B cell (primary cell): Measurements from ENCODE around the gene MMAB. TPM values are rescaled to one million over a fixed set of nuclear protein-coding genes. Genes with fewer than 3 reads are reported as not detected.

ENCODE experiments used
- ATAC-seq: fragments of 200-7000 bp; cut with Tn5 transposase; one replicate; pipeline ENCODE4 v1.10.0; 2021; ENCODE audit warnings: low read depth, mild to moderate bottlenecking, moderate number of reproducible peaks, moderate library complexity
- CTCF ChIA-PET: fragments of 350-600 bp; sonication (Branson Sonifier 250); formaldehyde crosslinking; loops from one replicate; lab custom pipeline; 2021; ENCODE audit warnings: antibody characterized with exemption, inconsistent platforms; lab: Charles Lee
- POLR2A ChIA-PET: fragments of 350-600 bp; sonication (Branson Sonifier 250); formaldehyde crosslinking; loops from one replicate; lab custom pipeline; 2021; ENCODE audit warnings: antibody characterized with exemption; lab: Charles Lee
- DNase-seq: peaks from one replicate; pipeline ENCODE4 v3.0.0; 2013
- H2AFZ ChIP-seq: 2 replicates; pipeline ENCODE4 v1.6.1; 2012; ENCODE audit warnings: mild to moderate bottlenecking, low read depth, low read length; ENCODE audit not compliant: insufficient read depth, poor library complexity, severe bottlenecking
- H3K27ac ChIP-seq, 2 donors: 1 replicate in 1 of 2; 2 replicates in 1 of 2; pipeline ENCODE4 v1.5.1; 2012 to 2013; ENCODE audit warnings: low read length in 2 of 2, mild to moderate bottlenecking in 2 of 2, moderate library complexity in 1 of 2
- H3K27me3 ChIP-seq, 4 experiments: fragments of 200-600 bp in 1 of 4; sonication (generic) in 1 of 4; replicated peaks in 1 of 4; 1 replicate in 2 of 4; 2 replicates in 2 of 4; pipeline versions ENCODE4 v1.6.1 to v1.7.0; 2013 to 2016; ENCODE audit warnings: low read length in 3 of 4, mild to moderate bottlenecking in 2 of 4, mixed read lengths in 1 of 4, moderate library complexity in 1 of 4; ENCODE audit not compliant: insufficient read depth in 4 of 4, control insufficient read depth in 3 of 4; ENCODE audit errors: control extremely low read depth in 1 of 4
- H3K36me3 ChIP-seq, 2 experiments: replicated peaks in 1 of 2; 1 replicate in 1 of 2; 2 replicates in 1 of 2; pipeline versions ENCODE4 v1.6.1 to v1.7.1; 2013; ENCODE audit warnings: low read length in 1 of 2; ENCODE audit not compliant: insufficient read depth in 2 of 2, control insufficient read depth in 1 of 2; ENCODE audit errors: control extremely low read depth in 1 of 2, extremely low read depth in 1 of 2
- H3K4me1 ChIP-seq, 2 donors: fragments of 200-600 bp in 1 of 2; sonication (generic) in 1 of 2; 1 replicate in 1 of 2; 2 replicates in 1 of 2; pipeline versions ENCODE4 v1.5.1 to v1.6.1; 2013 to 2017; ENCODE audit warnings: low read length in 2 of 2; ENCODE audit not compliant: control insufficient read depth in 2 of 2, insufficient read depth in 2 of 2
- H3K4me2 ChIP-seq: replicated peaks from 2 replicates; pipeline ENCODE3; 2012; ENCODE audit warnings: mild to moderate bottlenecking, low read depth, low read length; ENCODE audit not compliant: poor library complexity, severe bottlenecking
- H3K4me3 ChIP-seq, 5 experiments: fragments of 200-600 bp in 1 of 5; sonication (generic) in 1 of 5; 1 replicate in 3 of 5; 2 replicates in 2 of 5; pipeline versions ENCODE4 v1.5.1 to v1.7.0; 2011 to 2016; ENCODE audit warnings: low read length in 4 of 5, mild to moderate bottlenecking in 4 of 5, low read depth in 2 of 5, control low read depth in 1 of 5, moderate library complexity in 1 of 5; ENCODE audit not compliant: insufficient read depth in 1 of 5; ENCODE audit errors: control extremely low read depth in 1 of 5, extremely low read depth in 1 of 5
- H3K79me2 ChIP-seq: fragments of 200-600 bp; sonication (generic); one replicate; pipeline ENCODE4 v1.6.0; 2016; ENCODE audit warnings: low read length; ENCODE audit not compliant: control insufficient read depth, insufficient read depth
- H3K9ac ChIP-seq: fragments of 200-600 bp; sonication (generic); 2 replicates; pipeline ENCODE4 v1.6.1; 2017; ENCODE audit warnings: mild to moderate bottlenecking, low read length, moderate library complexity
- H3K9me3 ChIP-seq, 3 donors: one replicate each; pipeline versions ENCODE4 v1.6.1 to v1.7.1; 2013; ENCODE audit warnings: low read length in 2 of 3; ENCODE audit not compliant: control insufficient read depth in 2 of 3, insufficient read depth in 1 of 3; ENCODE audit errors: control extremely low read depth in 1 of 3
- H4K20me1 ChIP-seq: 2 replicates; pipeline ENCODE4 v1.6.0; 2012; ENCODE audit warnings: mild to moderate bottlenecking, low read length; ENCODE audit not compliant: insufficient read depth, control insufficient read depth, poor library complexity, severe bottlenecking
- H3K27ac Mint-ChIP-seq: one replicate; pipeline ENCODE4 v1.8.0; 2021; ENCODE audit warnings: mixed read lengths
- H3K27me3 Mint-ChIP-seq: one replicate; pipeline ENCODE4 v1.8.0; 2021; ENCODE audit warnings: mixed read lengths
- H3K4me1 Mint-ChIP-seq: one replicate; pipeline ENCODE4 v1.8.0; 2021; ENCODE audit warnings: mixed read lengths
- H3K4me3 Mint-ChIP-seq: one replicate; pipeline ENCODE4 v1.8.0; 2021; ENCODE audit warnings: mixed read lengths
- H3K9me3 Mint-ChIP-seq: one replicate; pipeline ENCODE4 v1.8.0; 2022; ENCODE audit warnings: mixed read lengths; ENCODE audit not compliant: insufficient read depth
- EZH2 ChIP-seq: IDR thresholded peaks from 2 replicates; pipeline ENCODE4 v1.6.1; 2012; ENCODE audit warnings: borderline replicate concordance, low read depth, mild to moderate bottlenecking, moderate library complexity, low read length; ENCODE audit not compliant: insufficient read depth, poor library complexity, severe bottlenecking
- WGBS: methylation state at CpG from one replicate; pipeline ENCODE4 v1.1.5; 2013; ENCODE audit warnings: missing lambda C conversion rate; ENCODE audit not compliant: insufficient coverage; 5-methylcytosine and 5-hydroxymethylcytosine counted together
- intact Hi-C: fragments of 100-400 bp; cut with micrococcal nuclease; formaldehyde crosslinking; loops from one replicate; pipeline ENCODE4 v1.10.0; 2022
- polyA plus RNA-seq: library from polyadenylated mRNA; depleted of rRNA; stranded (reverse); fragments of >200 nt; gene quantifications from 2 replicates; pipeline ENCODE4 v1.2.3, GENCODE V29; 2012
- total RNA-seq, 2 donors: library from RNA; stranded (reverse); fragments of 120-200 nt in 1 of 2; gene quantifications; 1 replicate in 1 of 2; 2 replicates in 1 of 2; pipeline versions ENCODE4 v1.2.3 to v1.2.4, GENCODE V29; 2013 to 2022
- TF ChIP-seq, protein P1 (sequence below): fragments of 200-600 bp; IDR thresholded peaks from one replicate; pipeline ENCODE4 v1.8.0; 2022; ENCODE audit warnings: antibody characterized with exemption, mild to moderate bottlenecking

The MMAB gene
- total and polyA plus RNA-seq, 2 donors (not counting 1 experiment from before 2014, with no cell fraction given), result 15.0 to 20.5 TPM

DNA sequence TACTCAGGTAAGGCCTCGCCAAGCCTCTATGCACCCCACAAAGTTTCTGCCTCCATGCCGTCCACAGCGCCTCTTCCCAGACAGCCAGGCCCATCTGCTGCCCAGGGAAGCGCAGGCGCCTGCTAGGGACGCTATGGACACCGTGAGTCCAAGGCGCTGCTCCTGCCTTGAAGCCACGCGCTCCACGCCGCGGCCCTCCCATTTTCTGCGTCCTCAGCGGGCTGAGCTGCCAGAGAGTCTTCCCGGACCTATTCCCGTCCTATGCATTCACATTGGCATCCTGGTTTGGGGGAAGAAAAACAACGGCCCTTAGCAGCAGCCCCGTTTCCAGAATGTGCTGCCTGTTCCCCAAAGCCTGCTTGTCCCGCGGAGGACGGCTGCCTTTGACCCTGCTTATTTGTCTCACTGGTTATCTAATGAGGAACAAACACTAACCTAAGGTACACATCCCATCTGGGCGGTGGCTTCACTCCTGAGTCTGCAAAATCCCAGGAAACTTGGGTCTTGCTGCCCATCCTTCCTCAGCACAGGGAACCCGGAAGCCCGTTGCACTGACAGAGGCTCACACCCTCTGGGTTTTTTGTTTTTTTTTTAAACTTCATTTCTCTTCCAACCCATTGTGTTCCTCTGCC is 38.0 kb downstream of the MMAB start:
- no peak overlapping the region for H3K27ac Mint-ChIP-seq

DNA sequence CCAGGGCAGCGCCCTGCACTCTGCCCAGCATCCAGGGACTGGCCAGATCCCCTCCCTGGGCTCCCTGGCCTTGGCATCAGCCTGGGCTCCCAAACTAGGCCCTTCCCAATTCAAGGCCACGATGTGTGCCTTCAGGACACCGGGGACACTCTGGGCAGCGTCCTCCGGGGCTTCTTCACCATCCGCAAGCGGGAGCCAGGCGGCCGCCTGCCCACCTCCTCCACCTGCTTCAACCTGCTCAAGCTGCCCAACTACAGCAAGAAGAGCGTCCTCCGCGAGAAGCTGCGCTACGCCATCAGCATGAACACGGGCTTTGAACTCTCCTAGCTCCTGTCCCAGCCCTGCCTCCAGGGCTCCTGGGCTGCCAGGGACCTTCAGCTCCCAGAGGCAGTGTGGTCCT is 38.8 kb downstream of the MMAB start:
- no peak overlapping the region for H3K4me3 Mint-ChIP-seq
- no peak overlapping the region for H3K4me2 ChIP-seq
- no peak overlapping the region for H3K27ac ChIP-seq
- H3K27me3 Mint-ChIP-seq, result no peaks in the 10 kb centered on the region
- H3K27me3 ChIP-seq, result no peaks in the 10 kb centered on the region
- H3K4me3 ChIP-seq, result no peak overlapping the region
- ATAC-seq, result no peak
- DNase-seq, result no peak
- H3K36me3 ChIP-seq, result peaks cover 0 to 21% of the 10 kb centered on the region in 2 experiments
- POLR2A ChIA-PET, result no interaction called here
- H3K9me3 ChIP-seq, result no peaks in the 10 kb centered on the region
- H3K4me1 ChIP-seq, result no peaks in the 10 kb centered on the region
- intact Hi-C loops, result no loop called here
- no peak overlapping the region for H3K27ac Mint-ChIP-seq
- no peaks in the 10 kb centered on the region for H4K20me1 ChIP-seq
- H2AFZ ChIP-seq, result no peak overlapping the region
- TF ChIP-seq, protein P1, sequence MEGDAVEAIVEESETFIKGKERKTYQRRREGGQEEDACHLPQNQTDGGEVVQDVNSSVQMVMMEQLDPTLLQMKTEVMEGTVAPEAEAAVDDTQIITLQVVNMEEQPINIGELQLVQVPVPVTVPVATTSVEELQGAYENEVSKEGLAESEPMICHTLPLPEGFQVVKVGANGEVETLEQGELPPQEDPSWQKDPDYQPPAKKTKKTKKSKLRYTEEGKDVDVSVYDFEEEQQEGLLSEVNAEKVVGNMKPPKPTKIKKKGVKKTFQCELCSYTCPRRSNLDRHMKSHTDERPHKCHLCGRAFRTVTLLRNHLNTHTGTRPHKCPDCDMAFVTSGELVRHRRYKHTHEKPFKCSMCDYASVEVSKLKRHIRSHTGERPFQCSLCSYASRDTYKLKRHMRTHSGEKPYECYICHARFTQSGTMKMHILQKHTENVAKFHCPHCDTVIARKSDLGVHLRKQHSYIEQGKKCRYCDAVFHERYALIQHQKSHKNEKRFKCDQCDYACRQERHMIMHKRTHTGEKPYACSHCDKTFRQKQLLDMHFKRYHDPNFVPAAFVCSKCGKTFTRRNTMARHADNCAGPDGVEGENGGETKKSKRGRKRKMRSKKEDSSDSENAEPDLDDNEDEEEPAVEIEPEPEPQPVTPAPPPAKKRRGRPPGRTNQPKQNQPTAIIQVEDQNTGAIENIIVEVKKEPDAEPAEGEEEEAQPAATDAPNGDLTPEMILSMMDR, result no peak
- TF ChIP-seq EZH2, result no peak
- no peaks in the 10 kb centered on the region for H3K79me2 ChIP-seq
- no peaks in the 10 kb centered on the region for H3K9me3 Mint-ChIP-seq
- WGBS, result 98% methylated on average over 15 of the region's 15 CpGs
- no peak overlapping the region for H3K9ac ChIP-seq
- CTCF ChIA-PET, result interaction anchor here (1.1 kb wide), 1 partner anchor 16 kb away, joined by 3 read pairs; no protein-coding TSS in a partner anchor
- no peaks in the 10 kb centered on the region for H3K4me1 Mint-ChIP-seq

More for the DNA sequence above, 38.0 kb downstream of the MMAB start:
- Histone ChIP-seq H4K20me1 (no peaks in the 10 kb centered on the region), H3K9me3 (no peaks in the 10 kb centered on the region), H3K4me3 (no peak overlapping the region), H3K79me2 (no peaks in the 10 kb centered on the region), H3K9ac (no peak overlapping the region), H3K27ac (no peak overlapping the region), H2AFZ (no peak overlapping the region), H3K4me2 (no peak overlapping the region), H3K4me1 (no peaks in the 10 kb centered on the region), H3K36me3 (peaks cover 0 to 16% of the 10 kb centered on the region in 2 experiments), H3K27me3 (no peaks in the 10 kb centered on the region)
- Mint-ChIP-seq H3K4me1 (no peaks in the 10 kb centered on the region), H3K4me3 (no peak overlapping the region), H3K27me3 (no peaks in the 10 kb centered on the region), H3K9me3 (no peaks in the 10 kb centered on the region)
- intact Hi-C loops, result no loop called here
- no peak for ATAC-seq
- CTCF ChIA-PET, result interaction anchor here (1.1 to 1.3 kb wide), 2 partner anchors 17 to 62 kb away, joined by 3 read pairs; no protein-coding TSS in a partner anchor
- WGBS, result 97% methylated on average over 25 of the region's 25 CpGs
- DNase-seq, result no peak
- TF ChIP-seq, protein P1, result no peak
- no peak for TF ChIP-seq EZH2
- POLR2A ChIA-PET, result no interaction called here
